Stimulated activated CD8-positive, alpha-beta memory T cell treated with anti-CD3 and anti-CD28 coated beads, Interleukin-7, amount 100 ng/mL, for 1 hour (primary cell): ENCODE results near the gene UGP2.

Experiments
- DNase-seq, 2 donors: peaks; one replicate each; pipeline ENCODE4 v3.0.0-alpha.2; 2020; ENCODE audit warnings: low read depth in 2 of 2

UGP2 gene

DNA sequence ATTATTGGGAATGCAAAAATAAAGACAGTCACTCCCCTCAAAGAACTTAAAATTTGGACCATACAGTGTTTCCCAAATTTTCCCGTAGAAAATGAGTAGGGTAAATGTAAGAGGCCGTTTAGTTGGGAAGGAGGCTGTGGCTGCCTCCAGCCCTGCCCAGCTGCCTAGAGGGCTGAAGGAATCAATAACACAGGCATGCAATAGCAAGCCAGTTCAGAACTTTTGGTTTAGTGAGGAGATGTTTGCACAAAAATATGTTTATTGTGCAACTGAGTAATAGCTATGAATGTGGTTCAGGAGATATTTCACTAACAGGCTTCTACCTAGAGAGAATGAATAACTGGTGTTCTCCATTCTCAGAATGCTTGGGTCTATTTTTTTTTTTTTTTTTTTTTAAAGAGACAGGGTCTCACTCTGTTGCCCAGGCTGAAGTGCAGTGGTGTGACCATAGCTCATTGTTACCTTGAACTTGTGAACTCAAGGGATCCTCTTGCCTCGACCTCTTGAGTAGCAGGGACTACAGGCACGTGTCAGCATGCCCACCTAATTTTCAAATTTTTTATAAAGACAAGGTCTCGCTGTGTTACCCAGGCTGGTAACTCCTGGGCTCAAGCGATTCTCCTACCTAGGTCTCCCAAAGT, 23.6 kb downstream of the UGP2 start:
- DNase-seq, result no peak

GRCh38 chr2:63866009-63866709, 24.5 kb downstream of the UGP2 start:
- no peak for DNase-seq

GRCh38 chr2:63870679-63871078, 29.0 kb downstream of the UGP2 start:
- DNase-seq, result no peak

DNA sequence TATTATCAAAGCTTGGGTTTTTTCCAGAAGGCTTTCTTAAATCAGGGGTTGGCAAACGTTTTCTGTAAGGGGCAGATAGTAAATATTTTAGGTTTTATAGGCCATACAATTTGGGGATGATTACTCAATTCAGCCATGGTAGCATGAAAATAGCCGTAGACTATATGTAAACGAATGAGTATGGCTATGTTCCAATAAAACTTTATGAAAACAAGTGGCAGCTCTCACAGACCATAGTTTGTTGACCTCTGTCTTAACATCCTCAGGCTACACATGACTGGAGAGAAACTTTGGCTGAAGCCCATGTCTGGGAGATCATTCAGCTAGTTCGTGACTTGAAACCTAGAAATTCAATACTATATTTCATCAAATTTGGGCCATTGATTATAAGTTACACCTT, 30.2 kb downstream of the UGP2 start:
- DNase-seq, result no peak

DNA sequence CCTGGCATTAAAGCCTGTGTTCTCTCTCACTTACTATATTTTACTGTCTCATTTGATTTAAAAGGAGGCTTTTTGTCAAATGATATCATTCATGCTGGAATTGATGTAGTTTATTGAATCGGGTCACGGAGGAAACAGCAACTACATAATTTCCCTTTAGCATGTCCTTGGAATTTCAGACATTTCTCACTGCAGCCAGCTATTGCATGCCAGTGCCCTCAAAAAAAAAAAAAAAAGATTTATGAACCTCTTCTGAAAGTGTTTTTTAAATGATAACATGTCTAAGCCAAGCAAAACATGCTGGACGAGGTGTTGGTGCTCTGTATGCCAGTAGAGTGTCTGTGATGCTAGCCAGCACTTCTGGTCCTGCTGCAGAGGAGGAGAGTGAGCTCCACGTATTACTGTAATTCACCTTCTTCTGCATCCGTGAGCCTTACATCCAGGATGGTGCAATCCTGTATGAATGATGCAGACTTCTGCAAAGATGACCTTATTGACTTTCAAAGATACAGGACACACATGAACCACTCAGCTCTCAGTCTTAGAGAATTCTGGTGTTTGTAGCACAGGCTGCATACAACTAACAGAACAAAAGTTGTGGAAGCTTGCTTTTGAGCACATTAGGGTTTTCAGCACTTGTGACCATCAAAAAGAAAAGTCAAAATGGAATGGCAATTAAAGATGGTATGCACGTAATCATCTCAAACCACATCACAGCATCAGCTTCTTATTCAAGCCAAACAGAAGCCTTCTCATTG, 31.1 kb downstream of the UGP2 start:
- no peak for DNase-seq

GRCh38 chr2:63874204-63875130, 32.8 kb downstream of the UGP2 start:
- DNase-seq, result no peak

DNA sequence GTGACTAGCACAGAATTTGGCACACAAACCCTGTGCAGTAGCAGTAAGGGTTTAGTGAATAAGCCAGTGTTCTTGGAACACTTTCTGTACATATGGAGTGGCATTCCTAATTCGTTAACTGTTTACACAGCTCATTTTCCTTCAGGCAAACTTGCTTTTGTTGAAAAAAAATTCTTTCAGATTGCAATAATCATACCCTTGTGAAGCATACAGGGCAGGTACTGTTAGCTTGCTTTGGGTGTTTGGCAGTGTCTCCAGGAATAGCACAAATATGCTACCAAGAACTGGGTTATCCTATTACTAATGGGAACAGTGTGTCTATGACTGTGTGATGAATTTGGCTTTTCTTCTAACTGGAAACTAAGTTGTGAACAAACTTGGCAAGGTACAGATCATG, 33.4 kb downstream of the UGP2 start:
- DNase-seq, result no peak

GRCh38 chr2:63875559-63876245, 34.0 kb downstream of the UGP2 start:
- no peak for DNase-seq

- DNase-seq, result no peak
These were observed 34.6 kb downstream of the UGP2 start for GRCh38 chr2:63876311-63876710.

DNA sequence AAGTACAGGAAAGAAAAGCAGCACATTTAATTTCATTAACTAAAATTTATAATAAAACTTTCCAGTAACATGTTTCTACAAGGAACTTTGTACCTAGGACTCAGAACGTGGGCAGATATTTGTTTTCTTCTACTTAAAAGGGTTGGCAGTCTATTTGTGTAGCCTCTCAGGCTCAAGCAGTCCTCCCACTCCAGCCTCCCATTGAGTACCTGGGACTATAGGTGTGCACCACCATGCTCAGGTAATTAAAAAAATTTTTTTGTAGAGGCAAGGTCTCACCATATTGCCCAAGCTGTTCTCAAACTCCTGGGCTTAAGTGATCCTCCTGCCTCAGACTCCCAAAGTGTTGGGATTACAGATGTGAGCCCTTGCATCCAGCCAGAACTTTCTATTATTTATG, 36.8 kb downstream of the UGP2 start:
- no peak for DNase-seq

DNA sequence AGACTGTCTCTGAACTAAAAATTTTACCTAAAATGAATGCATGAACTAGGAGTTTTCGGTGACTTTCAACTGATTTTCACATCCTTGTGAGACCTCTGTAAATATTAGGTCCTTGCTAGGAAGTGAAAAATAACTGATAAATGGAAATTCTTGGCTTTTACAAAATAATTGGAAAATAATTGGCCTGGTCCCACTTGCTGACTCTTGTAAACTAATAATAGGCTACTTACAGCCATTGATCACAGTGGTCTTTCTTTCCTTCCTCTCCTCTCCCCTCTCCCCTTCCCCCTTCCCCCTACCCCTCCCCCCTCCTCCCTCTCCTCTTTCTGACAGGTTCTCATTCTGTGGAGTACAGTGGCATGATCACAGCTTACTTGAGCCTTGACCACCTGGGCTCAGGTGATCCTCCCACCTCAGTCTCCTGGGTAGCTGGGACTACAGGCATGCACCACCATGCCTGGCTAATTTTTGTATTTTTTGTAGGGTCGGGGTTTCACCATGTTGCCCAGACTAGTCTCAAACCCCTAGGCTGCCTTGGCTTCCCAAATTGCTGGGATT, 38.3 kb downstream of the UGP2 start:
- DNase-seq, result no peak

DNA sequence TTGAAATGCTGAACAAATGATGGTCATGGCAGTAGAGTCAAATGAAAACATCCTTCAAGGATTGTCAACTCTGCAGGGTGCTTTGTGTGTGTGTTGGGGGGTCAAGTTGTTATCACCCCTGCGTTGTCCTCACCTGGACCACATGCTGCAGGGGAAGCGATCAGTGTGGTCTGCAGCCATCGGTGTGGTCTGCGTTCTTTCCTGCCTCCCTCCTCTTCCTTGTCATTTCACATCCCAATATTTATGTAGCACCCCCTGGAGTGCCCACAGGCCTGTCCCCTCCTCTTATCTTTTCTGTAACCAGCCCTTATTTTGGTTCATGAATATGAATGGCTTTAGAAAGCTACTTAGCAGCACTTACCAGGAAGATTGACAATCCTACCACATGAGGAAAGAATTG, 38.9 kb downstream of the UGP2 start:
- no peak for DNase-seq

DNA sequence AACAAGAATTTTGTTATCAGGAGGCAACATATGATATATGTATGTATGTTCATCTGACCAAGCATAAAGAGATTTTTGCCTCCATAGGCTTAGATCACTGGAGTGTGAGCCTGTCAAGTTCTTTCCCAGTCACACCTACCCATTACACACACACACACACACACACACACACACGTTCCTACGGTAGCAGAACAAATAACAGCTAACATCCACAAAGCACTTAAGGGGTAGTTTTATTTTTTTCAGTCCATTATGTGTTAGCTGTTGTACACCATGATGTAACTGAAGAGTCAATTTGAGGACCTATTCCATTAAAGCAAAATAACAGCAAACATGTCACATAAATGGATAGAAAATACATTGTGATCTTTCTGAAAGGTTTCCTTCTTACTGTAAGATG, 39.5 kb downstream of the UGP2 start:
- DNase-seq, result no peak

GRCh38 chr2:63882395-63883105, 40.9 kb downstream of the UGP2 start:
- no peak for DNase-seq

GRCh38 chr2:63886445-63886844, 44.7 kb downstream of the UGP2 start:
- no peak for DNase-seq

- no peak for DNase-seq
These were observed 46.4 kb downstream of the UGP2 start for GRCh38 chr2:63888053-63888452.

DNA sequence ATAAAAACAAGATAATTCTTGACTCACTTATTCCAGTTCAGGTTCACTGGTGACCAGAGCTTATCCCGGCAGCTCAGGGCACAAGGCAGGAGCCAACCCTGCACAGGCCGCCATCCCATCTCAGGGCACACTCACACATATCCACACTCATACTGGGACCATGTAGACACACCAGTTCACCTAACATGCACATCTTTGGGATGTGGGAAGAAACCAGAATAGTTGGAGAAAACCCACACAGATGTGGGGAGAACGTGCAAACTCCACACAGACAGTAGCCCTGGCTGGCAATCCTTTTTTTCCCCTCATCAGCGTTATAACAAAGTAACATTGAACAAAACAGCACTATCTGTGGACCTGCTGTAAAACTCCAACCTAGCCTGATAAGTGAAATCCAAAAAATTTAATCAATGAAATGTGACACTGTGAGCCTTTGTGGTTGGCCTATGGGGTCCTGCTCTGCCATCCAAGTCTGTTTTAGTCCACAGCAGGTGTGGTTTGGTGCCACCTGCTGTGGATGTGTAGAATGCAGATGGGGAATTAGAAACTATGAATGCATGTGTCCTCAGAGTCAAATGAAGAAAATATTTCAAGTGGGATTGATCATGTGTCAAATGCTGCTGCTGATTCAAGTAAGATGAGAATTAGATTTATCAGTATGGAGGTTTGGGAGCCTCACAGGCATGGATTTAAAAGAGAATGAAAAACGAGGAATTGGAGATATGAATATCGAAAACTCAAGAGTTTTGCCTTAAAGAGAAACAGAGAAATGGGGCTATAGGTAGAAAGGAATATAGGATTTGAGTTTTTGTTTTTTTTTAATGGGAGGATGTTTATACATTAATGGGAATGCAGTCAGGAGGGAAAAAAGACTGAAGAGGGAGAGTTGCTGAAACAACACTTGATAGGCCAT, 47.0 kb downstream of the UGP2 start:
- no peak for DNase-seq

GRCh38 chr2:63890678-63891077, 49.0 kb downstream of the UGP2 start:
- DNase-seq, result no peak

- no peak for DNase-seq
These were observed 49.9 kb downstream of the UGP2 start for GRCh38 chr2:63891488-63892030.
